Hematopoietic multipotent progenitor cell treated with erythropoietin and hydrocortisone succinate and interleukin-3 and kit ligand, for 17 days (in vitro differentiated cells): Measurements from ENCODE around the gene DGUOK.
A peak's percentile ranks its signal among the peaks of the same experiment; 100 is the strongest.

ENCODE experiments used
- DNase-seq: peaks from one replicate; pipeline ENCODE4 v3.0.0-alpha.2; 2015; ENCODE audit warnings: low spot score

The DGUOK gene

DNA sequence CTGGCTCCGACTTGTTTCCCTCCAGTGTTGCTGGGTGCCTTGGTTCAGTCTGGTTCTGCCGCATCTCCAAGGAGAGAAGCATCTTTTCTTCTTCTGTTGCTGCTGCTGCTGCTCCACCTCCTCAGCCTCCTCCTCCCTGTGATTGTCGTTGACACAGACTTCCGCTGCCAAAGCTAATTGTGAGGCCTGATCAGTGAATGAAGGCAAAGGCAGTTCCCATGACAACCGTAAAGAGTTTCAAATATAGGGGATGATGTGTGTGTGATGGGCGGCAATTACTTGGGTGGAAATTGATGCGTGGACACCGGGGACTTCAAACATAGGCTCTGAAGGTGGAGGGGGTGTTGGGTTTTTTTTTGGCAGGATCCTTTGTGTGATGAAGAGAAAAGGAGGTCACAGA lies 71.8 kb downstream of the DGUOK start:
- DNase-seq: no peak

DNA sequence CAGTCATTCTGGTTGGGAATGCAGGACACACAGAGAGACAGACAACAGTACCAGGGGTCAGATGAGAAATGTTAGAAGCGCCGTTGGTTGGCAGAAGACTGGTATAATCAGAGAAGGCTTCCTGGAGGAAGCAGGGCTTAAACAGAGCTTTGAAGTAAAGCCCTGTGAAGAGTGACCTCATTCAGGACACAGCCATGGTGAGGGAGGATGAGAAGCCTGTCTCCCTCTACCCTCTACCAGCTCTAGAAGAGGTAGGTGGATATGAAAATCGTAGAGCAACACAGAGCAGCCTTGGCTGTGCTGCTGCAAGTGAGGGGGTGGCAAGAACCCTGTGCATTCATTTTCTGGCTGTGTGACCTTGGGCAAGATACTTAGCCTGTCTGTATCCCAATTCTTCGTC lies 72.3 kb downstream of the DGUOK start:
- DNase-seq: no peak

DNA sequence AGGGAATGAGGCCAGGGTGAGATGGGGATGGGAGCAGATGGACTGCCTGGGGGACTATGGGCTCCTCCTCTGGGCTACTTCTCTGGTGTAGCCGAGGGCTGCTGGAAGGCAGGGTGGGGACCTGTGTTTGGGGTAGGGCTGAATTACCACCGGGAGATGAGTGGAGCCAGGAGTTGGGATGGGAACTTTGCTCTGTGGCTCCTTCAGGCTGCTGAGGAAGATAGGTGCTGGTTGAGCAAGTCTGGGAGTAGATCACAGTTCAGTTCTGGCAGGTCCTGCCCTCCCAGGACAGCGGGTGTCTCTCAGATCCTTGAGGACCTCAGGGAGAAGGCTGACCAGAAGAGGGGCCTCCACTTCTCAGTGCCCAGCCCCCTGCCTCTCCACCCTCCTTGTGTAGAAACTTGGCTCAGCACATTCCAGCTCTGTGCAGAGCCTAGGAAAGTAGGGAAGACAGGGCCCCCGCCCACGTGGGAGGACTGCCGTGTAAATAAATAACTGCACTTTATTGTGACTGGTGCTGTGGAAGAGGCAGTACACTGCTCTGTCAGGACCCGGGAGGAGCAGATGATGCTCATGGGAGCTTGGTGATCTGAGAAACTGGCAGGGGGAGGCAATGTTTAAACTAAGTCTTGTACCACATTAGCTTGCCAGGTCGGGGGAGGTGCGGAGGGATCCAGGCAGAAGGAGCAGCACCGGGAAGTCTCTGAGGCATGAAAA lies 73.4 kb downstream of the DGUOK start:
- no peak for DNase-seq

DNA sequence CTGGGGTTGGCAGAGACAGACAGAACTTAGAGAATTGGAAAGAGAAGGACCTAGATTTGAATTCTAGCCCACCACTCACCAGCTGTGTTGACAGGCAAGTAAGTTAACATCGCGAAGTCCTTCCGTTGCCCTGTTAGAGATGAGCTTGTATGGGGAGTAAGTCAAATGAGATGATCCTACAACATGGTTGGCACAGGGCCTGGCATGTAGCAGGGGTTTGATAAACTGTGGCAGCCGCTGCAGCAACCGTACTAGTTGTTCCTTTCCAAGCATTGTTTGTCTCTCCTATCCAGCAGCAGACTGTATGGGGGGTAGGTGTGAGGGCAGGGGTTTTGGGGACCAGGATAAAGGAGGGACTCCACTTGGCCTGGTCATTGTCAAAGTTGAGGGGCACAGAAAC lies 74.0 kb downstream of the DGUOK start:
- DNase-seq: no peak

DNA sequence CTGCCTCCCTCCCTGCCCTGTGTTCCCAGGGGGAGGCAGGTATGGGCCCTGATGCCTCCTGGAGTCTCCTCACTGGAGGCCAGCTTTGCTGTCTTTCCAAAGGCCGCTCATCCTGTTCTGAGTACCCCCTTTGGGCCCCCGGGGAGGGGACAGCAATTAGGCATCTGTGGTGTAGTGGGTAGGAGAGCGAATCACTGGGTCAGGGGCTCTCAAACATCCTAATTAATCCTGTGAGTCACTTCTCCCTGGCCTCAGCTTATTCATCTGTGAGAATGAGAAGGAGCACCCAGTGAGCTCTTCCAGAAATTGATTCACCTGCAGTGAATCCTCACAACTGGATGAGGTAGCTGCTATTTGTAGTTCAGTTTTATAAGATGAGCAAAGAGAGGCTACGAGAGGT lies 74.4 kb downstream of the DGUOK start:
- no peak for DNase-seq

DNA sequence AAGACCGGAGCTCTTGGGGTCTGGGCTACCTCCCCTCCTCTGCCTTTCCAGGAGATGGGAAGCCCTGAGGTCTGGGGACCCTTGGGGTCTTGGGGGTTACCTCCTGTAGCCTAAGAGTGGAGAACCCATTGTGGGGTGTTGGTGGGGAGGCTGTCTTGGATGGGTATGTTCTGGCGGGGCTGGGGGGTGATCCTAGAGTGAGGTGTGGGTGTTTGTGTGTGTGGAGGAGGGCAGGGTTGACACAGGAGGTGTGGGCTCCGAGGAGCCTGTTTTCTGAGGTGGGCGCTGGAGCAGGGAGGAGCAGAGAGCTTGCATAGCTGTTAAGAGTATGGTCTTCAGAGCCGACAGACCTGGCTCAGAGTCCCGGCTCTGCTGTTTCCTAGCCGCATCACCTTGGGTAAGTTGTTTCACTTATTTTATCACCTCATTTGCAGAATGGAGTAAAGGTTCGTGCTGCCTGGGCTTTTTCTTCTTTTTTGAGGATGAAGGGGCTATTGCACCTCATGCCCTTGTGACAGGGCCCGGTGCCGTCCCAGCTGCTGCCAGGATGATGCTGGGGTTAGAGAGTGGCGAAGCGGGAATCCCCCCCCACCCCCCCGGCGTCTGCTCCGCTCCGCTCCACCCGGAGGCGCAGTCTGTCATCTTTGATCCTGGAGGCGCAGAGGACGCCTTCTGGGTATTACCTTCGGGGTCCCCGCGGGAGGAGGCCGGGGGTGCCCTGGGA lies 75.3 kb downstream of the DGUOK start:
- no peak for DNase-seq

DNA sequence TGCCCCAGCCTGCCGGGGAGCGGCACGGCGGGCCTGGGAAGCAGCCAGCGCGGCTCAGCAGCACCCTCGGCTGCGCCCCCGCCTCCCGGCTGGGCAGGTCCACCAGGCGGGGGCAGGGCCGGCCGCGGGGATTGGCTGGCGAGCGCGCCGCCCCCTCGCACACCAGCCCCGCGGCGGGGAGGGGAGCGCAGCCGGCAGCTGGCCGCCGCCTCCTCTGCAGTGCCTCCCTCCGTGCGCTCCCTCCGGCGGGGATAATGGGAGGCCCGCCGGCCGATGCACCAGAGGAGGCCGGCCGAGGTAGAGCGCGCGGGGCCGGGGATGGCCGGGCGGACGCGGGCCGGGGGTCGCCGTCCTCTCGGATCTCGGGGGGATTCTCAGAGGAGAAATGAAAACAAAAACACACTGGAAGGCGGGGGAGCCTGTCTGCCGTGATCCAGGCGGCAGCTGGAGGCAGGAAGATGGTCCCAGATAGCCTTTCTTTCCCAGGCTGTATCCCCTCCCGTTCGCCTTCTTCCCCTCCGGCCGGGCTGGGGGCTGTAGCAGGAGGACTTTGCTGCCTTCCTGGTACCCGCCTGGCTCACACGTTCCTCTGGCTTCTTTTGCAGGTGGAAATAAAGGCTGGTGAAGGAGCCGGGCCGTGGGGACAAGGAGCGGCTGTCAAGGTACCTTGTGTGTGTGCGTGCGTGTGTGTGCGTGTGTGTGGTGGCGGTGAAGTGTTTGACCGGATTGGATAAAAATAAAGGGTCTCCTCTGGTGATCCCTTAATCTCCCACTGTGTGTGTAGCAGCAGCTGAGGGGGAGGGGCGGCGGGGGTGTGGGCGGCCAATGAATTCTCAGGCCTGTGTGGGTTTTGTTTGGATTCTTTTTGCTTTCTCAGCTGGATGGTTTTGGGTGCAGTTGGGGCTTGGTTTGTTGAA lies 76.1 kb downstream of the DGUOK start:
- DNase-seq: peak; percentile 88

DNA sequence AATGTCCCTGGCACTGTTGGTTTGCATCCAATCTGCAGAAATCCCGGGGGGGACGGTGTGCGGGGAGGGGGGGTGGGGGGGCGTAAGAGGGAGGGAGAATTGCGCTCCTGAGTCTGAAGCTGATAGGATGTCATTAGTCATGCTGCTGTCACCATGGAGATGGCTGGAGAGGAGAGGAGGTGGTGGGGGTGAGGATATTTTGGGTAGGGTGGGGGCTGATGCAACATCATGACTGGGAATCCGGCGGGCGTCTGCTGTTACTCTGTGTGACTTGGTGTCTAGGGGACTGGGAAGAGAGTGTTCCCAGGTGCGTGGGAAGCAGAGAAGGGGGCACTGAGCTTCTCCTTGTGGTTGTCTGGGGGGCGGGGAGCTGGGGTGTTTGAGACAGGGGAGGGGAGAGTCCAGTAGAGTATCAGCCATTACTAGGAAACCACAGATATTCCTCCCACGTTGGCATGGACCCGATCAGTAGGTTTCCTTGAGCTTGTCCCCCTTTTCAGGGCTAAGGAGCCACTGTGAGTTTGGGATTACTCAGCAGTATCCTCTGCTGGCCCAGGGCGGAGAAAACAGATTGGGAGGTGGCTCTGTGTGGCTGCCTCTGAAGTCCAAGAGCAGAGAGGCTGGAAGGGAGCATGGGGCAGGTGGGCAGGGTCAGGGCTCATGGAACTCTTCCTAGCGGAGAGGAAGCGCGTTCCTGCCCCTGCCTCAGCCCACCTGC lies 77.0 kb downstream of the DGUOK start:
- DNase-seq: peak; percentile 90

DNA sequence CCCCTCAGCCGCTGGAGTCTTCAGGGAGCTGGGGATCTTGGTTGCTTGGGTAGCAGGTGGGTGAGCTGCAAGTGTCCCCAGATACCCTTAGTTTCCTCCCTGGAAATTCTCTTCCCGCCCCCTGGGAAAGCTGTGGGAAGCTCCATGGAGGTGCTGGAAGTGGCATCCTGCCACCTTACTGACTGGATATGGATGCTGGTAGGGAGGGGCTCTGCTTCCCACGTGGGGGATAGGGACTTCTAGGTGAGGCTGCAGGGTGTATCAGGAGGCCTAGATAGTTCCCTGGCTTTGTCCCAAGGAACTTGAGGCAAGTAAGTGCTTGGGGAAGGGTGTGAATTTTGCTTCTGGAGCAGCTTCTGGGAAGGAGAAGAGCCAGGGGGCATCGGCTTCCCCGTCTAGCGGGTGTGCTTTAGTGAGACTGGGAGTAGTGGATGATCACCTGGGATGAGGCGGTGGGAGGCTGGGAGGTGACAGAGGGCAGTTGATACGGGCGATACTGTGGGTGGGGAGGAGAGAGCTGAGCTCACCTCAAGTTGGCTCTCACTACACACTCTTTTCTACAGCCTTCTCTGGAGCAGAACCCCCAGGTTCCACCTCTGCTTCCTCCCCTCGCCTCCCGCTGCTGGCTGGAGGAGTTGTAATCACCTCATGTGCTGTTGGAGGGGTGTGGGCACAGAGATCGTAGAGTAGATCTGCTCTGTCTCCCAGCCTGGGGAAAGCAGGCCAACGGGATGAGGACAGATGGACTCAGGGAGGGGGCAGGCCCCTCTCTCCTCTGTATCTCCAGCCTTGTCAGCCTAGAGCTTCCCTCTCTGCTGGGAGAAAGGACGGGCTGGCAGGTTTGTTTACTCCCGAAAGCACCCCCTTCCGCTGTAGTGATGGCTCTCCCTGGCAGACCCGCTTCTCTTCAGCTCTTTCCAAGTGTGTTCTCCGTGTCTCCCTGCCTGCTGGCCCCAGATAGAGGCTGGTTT lies 77.8 kb downstream of the DGUOK start:
- peak; percentile 68 for DNase-seq

DNA sequence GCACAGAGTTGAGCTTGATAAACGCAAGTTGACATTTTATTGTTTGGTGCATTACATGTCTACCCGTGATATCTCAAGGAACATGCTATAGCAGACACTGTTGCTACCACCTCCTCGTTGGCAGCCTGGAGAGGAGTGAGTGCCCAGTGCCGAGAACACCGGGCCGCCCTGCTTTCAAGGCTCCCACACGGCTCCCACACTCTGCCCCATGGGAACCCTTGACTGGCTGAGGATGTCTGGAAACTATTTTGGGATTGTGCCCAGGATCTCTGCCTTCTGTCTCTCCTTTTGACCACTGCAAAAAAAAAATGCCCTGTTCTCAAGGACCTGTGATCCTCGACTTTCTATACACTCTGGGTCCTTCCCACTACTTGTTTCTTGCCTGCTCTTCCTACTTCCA lies 79.1 kb downstream of the DGUOK start:
- DNase-seq: no peak

DNA sequence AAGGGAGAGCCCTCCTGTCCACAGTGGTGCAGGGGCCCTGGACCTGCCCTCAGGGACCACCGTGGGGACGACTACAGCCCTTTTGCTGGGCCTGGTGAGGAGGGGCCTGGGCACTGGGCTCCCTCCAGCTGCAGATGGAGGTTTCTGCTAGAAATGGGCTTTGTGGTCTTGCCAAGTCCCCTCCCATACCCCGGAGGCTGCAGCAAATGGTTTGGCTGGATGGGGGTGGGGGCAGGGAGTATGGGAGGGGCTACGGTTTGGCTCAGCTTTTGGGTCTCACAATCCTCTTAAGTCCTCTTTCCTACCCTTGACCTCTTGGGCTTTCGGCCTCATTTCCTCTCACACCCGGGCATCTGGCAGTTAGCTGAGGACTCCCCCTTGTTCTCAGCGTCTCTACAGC lies 79.8 kb downstream of the DGUOK start:
- DNase-seq: no peak

DNA sequence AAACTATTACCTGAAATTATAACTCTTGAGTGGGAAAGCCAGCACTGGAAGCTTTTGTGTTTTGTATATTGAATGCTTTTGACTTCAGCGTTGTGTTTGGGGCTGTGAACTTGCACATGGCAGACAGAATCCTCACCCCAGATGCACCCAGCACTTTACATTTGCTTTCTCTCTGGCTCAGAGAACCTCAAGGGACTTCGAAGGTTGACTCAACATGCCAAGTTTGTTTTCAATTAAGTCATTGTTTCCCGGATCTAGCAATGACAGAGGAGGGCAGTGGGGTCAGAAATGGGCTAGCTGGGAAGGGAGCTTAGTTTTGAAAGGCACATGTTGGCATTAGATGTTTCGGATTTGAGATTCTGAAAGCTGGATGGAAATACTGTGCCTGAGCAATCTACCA lies 80.4 kb downstream of the DGUOK start:
- DNase-seq: no peak

DNA sequence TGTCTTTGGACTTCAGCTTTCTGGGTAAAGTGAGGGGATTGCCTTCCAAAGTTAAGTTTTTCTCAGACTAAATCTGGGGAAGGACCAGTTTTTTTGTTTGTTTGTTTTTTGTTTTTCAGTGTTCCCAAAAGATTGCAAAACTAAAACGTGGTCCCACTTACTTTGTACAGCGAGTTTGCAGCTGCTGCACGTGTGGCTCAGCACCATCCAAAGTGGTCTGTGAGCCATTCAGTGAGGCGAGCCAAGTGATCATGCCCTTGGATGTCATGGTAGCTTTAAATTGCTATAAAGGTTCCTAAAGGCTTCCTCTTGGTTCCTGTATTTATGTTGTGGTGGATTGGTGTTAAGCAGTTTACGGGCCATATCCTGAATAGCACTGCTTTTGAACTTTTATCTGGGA lies 81.0 kb downstream of the DGUOK start:
- DNase-seq: no peak
